GM12864 (cell line): ENCODE data around the gene AMPD3.

Experiments used
- DNase-seq: peaks from one replicate; pipeline ENCODE4 v3.0.0-alpha.2; 2011; ENCODE audit warnings: low read depth
- H3K4me3 ChIP-seq: 2 replicates; pipeline ENCODE4 v1.5.1; 2011; ENCODE audit warnings: mild to moderate bottlenecking, low read depth, low read length, control low read depth
- CTCF ChIP-seq: IDR thresholded peaks from 2 replicates; pipeline ENCODE4 v1.5.1; 2011; ENCODE audit warnings: low read depth, mild to moderate bottlenecking, moderate library complexity, low read length, control low read depth, inconsistent platforms; ENCODE audit errors: missing control alignments

The AMPD3 gene

GRCh38 chr11:10544491-10545465 is 89.7 kb downstream of the AMPD3 start:
- H3K4me3 ChIP-seq = no peak overlapping the region
- TF ChIP-seq CTCF = no peak
- no peak for DNase-seq

- DNase-seq = no peak
- TF ChIP-seq CTCF = no peak
- H3K4me3 ChIP-seq = no peak overlapping the region
Observed at GRCh38 chr11:10550503-10551289, 95.6 kb downstream of the AMPD3 start.

GRCh38 chr11:10551290-10551592 is 96.2 kb downstream of the AMPD3 start:
- H3K4me3 ChIP-seq = no peak overlapping the region
- DNase-seq = no peak
- no peak for TF ChIP-seq CTCF

- no peak for DNase-seq
- H3K4me3 ChIP-seq = no peak overlapping the region
- TF ChIP-seq CTCF = no peak
Observed at GRCh38 chr11:10551845-10552352, 96.8 kb downstream of the AMPD3 start.

- no peak for DNase-seq
- TF ChIP-seq CTCF = no peak
- H3K4me3 ChIP-seq = no peak overlapping the region
Observed at GRCh38 chr11:10556590-10556989, 101.5 kb downstream of the AMPD3 start.
